ENCODE measurements around the gene NDUFS6.

Gene NDUFS6

GRCh38 chr5:1819458-1819857 lies 18.3 kb downstream of the NDUFS6 start:
- DNase-seq = no peak

- DNase-seq = no peak
Observed at GRCh38 chr5:1820381-1820780, 19.2 kb downstream of the NDUFS6 start.

- DNase-seq = no peak
Observed at GRCh38 chr5:1820926-1821325, 19.7 kb downstream of the NDUFS6 start.

- DNase-seq = no peak
Observed at GRCh38 chr5:1821862-1822261, 20.7 kb downstream of the NDUFS6 start.

- DNase-seq = no peak
Observed at GRCh38 chr5:1823381-1824034, 22.3 kb downstream of the NDUFS6 start.

GRCh38 chr5:1824109-1824821 lies 23.1 kb downstream of the NDUFS6 start:
- no peak for DNase-seq

- no peak for DNase-seq
Observed at GRCh38 chr5:1824903-1825841, 24.0 kb downstream of the NDUFS6 start.

- DNase-seq = no peak
Observed at GRCh38 chr5:1826235-1826980, 25.2 kb downstream of the NDUFS6 start.

- no peak for DNase-seq
Observed at GRCh38 chr5:1827025-1827885, 26.0 kb downstream of the NDUFS6 start.

GRCh38 chr5:1827886-1828397 lies 26.7 kb downstream of the NDUFS6 start:
- DNase-seq = peak; percentile 28

GRCh38 chr5:1830571-1831228 lies 29.5 kb downstream of the NDUFS6 start:
- no peak for DNase-seq

- no peak for DNase-seq
Observed at GRCh38 chr5:1831257-1831656, 30.1 kb downstream of the NDUFS6 start.

GRCh38 chr5:1831677-1832313 lies 30.6 kb downstream of the NDUFS6 start:
- no peak for DNase-seq

- no peak for DNase-seq
Observed at GRCh38 chr5:1832511-1833250, 31.5 kb downstream of the NDUFS6 start.

- DNase-seq = no peak
Observed at GRCh38 chr5:1833264-1834021, 32.2 kb downstream of the NDUFS6 start.

- DNase-seq = no peak
Observed at GRCh38 chr5:1834022-1834551, 32.9 kb downstream of the NDUFS6 start.

GRCh38 chr5:1834721-1835429 lies 33.7 kb downstream of the NDUFS6 start:
- DNase-seq = no peak

GRCh38 chr5:1835431-1835830 lies 34.2 kb downstream of the NDUFS6 start:
- DNase-seq = no peak
